GM15510 (cell line): ENCODE results near the gene RPL26.

Experiments
- POLR2A ChIP-seq: IDR thresholded peaks from 3 replicates; pipeline ENCODE4 v1.6.1; 2011; ENCODE audit warnings: borderline replicate concordance; ENCODE audit not compliant: insufficient read length; ENCODE audit errors: extremely low read depth

Gene RPL26

DNA sequence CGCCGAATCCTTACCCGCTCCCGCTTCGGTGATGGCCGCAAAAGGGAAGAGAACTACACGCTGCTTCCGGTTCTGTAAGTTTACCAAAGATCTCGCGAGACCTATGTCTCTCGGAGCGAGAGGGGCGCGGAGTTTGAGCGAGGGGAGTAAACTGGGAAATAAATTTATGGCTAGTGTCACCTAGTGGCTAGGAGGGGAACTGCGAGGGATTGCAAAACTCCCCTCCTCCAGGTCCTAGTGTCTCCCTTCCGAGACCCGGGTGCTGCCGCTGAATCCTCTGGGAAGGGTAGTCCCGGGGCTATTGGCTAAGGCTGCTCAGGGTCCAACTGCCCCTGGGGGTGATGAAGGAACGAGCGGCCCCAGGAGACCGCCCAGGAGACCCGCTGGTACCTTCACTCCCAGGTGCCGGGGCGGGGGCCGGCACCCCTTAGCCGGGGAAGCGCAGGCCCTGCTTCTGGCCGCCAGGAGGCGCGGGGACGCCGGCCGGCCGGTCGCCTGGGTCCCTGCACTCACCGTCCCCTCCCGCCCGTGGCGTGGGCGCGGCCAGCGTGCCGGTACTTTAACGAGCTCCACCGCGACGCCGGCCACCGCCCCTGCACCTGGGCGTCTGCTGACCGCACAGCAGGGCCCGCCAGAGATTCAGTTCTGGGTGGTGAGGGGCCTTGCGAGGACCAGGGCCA lies at the start of gene RPL26:
Gene RPL26 (minus strand): TSS at position 51 of the 680 bp plus-strand sequence. CDS start 883 bp downstream, outside the sequence.
- peak; percentile 93 for TF ChIP-seq POLR2A

DNA sequence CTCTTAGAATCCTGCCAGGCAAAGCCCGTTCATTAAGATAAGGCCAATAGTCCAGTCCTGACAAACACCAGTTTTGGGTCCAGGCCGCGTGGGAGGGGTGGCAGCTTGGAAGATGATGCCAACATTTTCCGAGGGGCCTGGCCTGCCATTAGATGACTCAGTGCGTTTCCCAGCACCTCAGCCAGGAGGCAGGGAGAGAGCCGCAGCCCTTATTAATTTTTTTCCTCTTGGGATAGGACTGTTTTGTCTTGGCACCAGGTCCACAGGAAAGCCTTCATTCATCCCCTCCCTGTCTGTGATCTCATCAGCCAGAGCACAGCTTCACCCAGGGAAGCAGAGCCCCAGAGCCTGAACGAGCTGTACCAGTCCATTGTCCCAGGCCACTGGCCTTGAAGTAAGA lies 48.0 kb upstream of the RPL26 start:
- TF ChIP-seq POLR2A = no peak

DNA sequence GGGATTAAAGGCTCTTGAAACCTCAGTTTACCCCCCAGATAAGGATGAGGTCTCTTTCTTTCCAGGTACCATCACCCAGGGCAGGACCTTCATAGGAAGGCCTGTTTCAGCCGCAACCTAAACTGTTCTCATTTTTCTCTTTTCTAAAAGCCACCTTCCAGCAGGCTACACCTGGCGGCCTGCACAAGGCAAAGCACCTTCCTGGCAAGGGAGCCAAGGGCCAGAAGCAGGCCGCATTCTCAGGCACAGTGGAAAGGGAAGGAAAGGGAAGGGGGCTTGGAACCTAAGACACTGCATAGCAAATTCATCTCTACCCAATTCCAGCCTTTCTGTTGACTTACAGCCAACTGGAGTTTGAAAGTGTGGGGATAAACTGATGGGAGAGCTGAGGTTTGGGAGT lies 43.8 kb upstream of the RPL26 start:
- no peak for TF ChIP-seq POLR2A

DNA sequence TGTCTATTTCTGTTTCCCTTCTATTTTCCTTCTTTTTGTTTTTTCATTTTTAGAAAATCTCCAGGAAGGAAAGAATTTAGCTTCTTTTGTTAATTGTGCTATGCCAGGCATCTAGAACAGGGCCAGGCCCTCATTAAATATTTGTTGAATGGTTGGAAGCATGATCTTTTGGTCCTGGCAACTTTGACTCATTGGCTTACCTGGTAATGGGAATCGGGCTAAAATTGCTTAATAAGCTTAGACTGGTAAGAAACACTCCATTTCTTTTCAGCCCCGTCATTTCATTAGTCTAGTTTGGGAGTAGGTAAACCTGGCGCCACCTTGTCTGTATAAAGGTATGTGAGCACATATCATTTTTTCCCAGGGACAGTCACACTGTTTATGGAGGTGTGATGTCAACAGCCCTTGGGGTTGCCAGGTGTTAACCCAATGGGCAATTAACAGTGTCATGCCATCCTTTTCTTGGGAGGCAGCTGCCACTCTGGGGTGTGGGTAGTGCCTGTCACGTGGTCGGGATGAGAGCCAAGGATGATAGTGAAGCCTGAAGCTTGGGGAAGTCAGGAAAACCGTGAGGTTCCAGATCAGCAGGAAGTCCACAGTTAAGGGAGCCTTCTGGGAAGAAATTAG lies 43.2 kb upstream of the RPL26 start:
- TF ChIP-seq POLR2A = no peak

DNA sequence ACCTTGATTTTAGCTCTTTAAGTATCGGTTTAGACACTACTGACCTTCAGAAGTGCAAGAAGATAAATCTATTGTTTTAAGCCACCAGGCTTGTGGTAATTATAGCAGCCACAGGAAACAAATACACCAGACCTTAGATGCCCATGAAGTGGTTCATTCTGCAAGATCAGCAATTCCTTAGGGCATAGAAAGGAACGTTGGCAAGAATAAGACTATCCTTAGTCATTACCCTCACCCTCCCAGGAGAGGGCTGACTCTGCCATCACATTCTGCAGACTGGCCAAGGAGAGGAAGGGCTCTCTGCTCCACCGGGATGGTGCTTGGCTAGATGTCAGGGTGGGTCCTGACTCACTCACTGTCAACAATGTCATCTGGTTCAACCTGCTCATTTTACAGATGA lies 38.6 kb upstream of the RPL26 start:
- TF ChIP-seq POLR2A = no peak

DNA sequence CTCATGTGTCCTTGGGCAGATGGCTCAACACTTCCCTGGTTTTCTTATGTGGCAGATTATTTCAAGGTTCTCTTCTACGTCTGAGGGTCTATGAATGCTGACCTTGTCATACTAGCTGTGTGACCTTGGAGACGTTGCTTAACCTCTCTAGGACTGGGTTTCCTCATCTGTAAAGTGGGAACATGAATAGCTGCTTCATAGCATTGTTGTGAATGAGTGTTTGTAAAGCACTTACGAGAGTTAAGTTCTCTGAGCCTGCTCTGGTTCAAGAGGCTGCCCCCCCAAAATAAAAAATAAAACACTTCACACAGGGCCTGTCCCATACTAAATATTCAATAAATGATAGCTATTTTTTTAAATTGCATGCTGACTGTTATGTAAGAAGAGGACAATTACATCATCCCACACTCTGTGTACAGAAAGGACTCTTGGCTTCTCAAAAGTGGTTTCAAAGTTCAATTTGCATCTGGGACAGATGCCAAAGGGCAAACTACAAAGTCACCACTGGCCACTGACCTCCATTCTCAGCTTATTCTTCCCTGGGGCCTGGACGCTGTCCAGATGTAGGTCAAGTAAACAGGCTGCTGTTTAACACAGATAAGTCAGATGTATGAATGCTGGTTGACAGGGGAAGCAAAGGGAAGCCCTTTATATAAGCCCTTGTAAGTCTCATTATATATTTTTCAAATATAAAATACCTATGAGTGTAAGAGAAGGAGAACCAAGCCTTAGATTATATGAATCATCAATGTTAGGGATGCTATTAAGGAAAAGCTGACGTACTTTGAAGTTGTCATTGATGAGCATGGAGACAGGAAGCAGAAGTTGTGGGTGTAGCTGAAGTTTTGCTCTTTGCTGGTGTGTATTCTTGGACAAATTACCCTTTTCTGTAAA lies 37.3 kb upstream of the RPL26 start:
- TF ChIP-seq POLR2A = no peak

DNA sequence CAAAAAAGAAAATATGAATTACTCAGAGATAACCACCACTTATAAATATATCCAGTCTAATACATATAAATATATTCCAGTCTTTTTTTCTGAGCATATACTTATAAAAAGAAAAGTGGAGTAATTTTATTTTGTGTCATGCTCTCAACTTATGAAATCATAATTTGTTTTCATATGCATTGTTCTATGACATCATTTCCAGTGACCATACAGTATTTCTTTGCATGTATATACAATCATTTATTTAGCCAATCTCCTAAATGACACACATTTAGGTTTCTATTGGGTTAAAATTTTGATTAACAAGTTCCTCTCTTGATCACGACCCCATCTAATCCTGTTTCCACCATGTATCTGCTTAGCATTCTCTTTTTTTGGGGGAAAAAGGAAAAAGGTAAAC lies 36.3 kb upstream of the RPL26 start:
- TF ChIP-seq POLR2A = no peak

DNA sequence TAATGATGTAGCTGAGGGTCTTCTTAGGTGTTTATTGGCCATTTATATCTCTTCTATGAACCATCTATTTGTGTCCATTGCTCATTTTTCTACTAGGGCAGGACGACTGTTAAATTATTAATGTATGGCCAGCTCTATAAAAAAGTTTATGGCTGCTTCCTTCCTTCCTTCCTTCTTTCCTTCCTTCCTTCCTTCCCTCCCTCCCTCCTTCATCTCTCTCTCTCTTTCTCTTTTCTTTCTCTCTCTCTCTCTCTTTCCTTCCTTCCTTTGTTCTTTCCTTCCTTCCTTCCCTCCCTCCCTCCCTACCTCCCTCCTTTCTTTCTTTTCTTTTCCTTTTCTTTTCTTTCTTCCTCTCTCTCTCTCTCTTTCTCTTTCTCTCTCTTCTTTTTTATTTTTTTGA lies 35.5 kb upstream of the RPL26 start:
- no peak for TF ChIP-seq POLR2A

DNA sequence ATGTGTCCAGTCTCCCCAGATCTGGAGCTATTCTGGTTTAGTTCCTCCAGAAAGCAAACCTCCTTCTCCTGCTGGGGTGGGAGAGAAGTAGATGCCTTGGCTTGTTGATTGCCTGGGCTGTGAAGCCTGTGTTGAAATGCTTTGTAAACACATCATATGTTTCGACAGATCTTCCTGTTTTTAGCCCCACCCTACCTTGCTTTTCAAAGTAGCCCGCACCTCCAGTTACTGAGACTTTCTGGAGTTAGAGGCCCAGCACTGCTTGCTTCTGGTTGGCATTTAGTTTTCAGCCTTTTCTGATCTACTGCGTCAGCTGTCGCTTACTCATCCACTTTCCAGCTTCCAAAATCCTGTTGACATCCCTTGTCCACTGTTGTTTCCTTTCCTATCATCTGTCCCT lies 34.8 kb upstream of the RPL26 start:
- no peak for TF ChIP-seq POLR2A

DNA sequence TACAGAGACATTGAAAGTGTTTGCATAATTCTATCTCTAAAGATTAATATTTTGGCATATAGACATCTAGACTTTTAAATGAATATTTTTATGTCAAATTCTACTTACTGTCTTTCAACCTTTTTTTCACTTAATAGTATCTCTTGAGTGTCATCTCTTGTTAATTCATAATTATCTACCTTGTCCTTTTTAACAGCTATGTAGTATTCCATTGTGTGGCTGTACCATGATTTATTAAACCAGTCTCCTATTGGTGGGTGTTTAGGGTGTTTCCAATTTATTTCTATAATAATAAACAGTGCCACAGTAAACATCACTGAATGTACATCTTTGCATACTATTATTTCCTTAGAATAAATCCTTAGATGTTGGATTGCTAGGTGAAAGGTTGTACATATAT lies 30.9 kb upstream of the RPL26 start:
- no peak for TF ChIP-seq POLR2A

DNA sequence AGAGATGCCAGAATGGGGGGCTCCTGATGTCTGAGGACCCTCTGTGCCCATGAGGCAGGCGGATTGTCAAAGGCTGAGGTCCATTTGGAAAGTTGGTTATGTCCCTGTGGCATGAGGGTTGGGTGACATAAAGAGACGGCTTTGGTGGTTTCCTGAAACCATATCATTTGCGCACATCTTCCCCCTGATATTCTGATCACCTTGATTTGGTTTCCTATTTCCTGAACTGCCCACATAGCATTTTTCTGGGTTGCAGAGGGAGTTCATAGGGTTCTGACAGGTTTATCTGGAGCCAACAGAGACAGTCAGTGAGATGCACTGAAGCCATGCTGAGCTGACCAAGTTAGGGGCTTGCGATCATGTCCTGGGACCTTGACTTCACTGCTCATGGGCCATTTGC lies 30.3 kb upstream of the RPL26 start:
- TF ChIP-seq POLR2A = no peak

DNA sequence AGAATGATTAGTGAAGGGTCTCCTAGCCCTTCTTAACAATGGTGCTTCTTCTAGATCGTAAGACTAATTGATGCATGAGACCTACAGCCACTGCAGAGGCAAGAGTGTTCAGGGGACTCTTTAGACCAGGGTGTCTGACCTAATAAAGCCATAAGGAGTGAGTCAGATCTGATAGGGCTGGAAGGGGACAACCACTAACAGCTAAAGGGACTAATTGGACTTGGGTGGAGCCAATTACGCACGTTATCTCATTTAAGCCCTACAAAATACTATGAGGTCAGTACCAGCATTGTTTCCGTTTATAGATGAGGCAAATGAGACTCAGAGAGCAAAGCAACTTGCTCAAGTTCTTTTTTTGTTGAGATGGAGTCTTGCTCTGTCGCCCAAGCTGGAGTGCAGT lies 29.1 kb upstream of the RPL26 start:
- no peak for TF ChIP-seq POLR2A

DNA sequence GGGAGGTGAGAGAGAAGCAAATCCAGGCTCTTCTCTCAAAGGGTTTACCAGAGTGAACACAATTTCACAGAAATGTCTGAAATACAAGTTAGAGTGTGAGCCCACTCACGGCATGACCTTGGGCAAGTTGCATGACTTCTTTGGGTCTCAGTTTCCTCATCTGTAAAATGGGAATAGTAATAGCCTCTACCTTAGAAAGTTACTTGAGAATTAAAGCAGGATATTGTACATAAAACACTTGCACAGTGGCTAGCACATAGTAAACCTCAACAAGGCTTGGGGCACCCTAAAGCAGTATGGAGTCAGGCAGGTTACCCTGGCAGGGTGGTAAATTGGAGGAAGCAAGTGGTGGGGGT lies 27.9 kb upstream of the RPL26 start:
- TF ChIP-seq POLR2A = no peak

DNA sequence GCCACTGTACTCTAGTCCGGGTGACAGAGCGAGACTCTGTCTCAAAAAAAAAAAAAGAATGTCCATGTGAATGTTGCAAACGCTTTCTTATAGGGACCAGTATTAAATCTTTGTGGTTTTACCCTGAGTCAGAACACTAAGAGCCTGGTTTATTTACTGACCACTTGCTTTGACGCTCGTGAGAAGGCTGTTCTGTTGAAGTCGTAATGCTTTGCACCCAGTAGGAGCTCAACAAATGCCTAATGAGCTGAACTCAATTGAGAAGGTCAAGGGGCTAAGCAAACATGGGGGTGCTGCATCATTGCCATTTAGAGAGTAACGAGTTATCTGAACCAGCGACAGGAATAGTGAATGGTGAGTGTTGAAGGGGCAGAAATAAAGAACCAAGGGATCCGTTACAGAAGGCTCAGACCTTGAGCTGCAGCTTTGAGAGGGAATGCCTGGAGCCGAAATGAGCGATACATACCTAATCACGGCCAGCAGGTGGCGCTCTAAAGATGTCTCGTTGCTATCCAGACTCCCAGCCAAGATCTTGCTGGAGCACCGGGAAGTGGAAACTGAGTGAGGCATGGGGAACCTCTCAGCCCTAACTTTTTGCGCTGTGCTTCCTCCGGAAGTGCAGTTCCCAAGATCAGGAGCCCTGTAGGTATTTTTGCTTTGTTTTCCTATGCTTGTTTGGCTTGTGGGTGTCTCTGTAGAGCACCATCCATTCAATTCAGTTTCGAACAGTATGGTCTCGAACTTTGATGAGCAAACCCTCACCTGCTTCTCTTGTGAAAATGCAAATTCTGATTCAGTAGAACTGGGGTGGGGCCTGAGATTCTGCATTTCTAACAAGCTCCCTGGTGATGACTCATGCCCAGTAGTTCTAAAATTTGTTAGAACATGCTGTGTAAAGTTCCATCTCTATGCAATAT lies 27.2 kb upstream of the RPL26 start:
- no peak for TF ChIP-seq POLR2A
